Neural cell (in vitro differentiated cells): Measurements from ENCODE around the gene PPP3CA. TPM values are rescaled to one million over a fixed set of nuclear protein-coding genes. Genes with fewer than 3 reads are reported as not detected.

Source experiments
- H2AFZ ChIP-seq: fragments of 200-600, 300-800 bp; sonication (generic), shearing (Covaris generic); 2 replicates; pipeline ENCODE4 v1.6.0; 2014; ENCODE audit warnings: low read depth, mild to moderate bottlenecking, antibody characterized with exemption, low read length, moderate library complexity
- H3F3A ChIP-seq: fragments of 200-600 bp; shearing (Covaris generic); 2 replicates; pipeline ENCODE4 v1.6.1; 2016; ENCODE audit warnings: mild to moderate bottlenecking, moderate library complexity, mixed read lengths, antibody characterized with exemption, low read length; ENCODE audit not compliant: insufficient read depth, poor library complexity, severe bottlenecking
- H3K27ac ChIP-seq: fragments of 200-600, 300-800 bp; sonication (generic), shearing (Covaris generic); 2 replicates; pipeline ENCODE4 v1.5.1; 2014; ENCODE audit warnings: mild to moderate bottlenecking, low read length, moderate library complexity
- H3K27me3 ChIP-seq: fragments of 300-800, 200-600 bp; sonication (generic), shearing (Covaris generic); 2 replicates; pipeline ENCODE4 v1.6.0; 2014; ENCODE audit warnings: mild to moderate bottlenecking, low read depth, low read length, moderate library complexity; ENCODE audit not compliant: insufficient read depth
- H3K36me3 ChIP-seq: fragments of 300-800, 200-600 bp; sonication (generic), shearing (Covaris generic); 2 replicates; pipeline ENCODE4 v1.5.1; 2014; ENCODE audit warnings: mild to moderate bottlenecking, antibody characterized with exemption, low read length, moderate library complexity; ENCODE audit not compliant: insufficient read depth
- H3K4me2 ChIP-seq: fragments of 300-800, 200-600 bp; sonication (generic), shearing (Covaris generic); 2 replicates; pipeline ENCODE4 v1.6.0; 2014; ENCODE audit warnings: mild to moderate bottlenecking, low read length
- H3K4me3 ChIP-seq: fragments of 300-800, 200-600 bp; sonication (generic), shearing (Covaris generic); 2 replicates; pipeline ENCODE4 v1.5.1; 2014; ENCODE audit warnings: mild to moderate bottlenecking, low read length, moderate library complexity
- H3K79me2 ChIP-seq: fragments of 200-600 bp; shearing (Covaris generic); replicated peaks from 2 replicates; pipeline ENCODE4 v1.6.0; 2014; ENCODE audit warnings: mild to moderate bottlenecking, low read length, moderate library complexity; ENCODE audit not compliant: insufficient read depth
- H3K9ac ChIP-seq: fragments of 300-800, 200-600 bp; sonication (generic), shearing (Covaris generic); 2 replicates; pipeline ENCODE4 v1.6.1; 2016; ENCODE audit warnings: mild to moderate bottlenecking, low read length, mixed read lengths
- H3K9me2 ChIP-seq: fragments of 200-600 bp; shearing (Covaris generic); 2 replicates; pipeline ENCODE4 v1.6.1; 2016; ENCODE audit warnings: mild to moderate bottlenecking, low read length, mixed read lengths; ENCODE audit not compliant: insufficient read depth
- H3K9me3 ChIP-seq: fragments of 200-600, 300-800 bp; sonication (generic), shearing (Covaris generic); 2 replicates; pipeline ENCODE4 v1.6.1; 2016; ENCODE audit warnings: mild to moderate bottlenecking, mixed run types, low read length, moderate library complexity, mixed read lengths
- H4K20me1 ChIP-seq: fragments of 200-600 bp; shearing (Covaris generic); 2 replicates; pipeline ENCODE4 v1.6.1; 2016; ENCODE audit warnings: mild to moderate bottlenecking, mixed run types; ENCODE audit not compliant: insufficient read depth
- CTCF ChIP-seq: fragments of 450-650 bp; IDR thresholded peaks from 2 replicates; pipeline ENCODE4 v1.5.1; 2014; ENCODE audit warnings: antibody characterized with exemption, mild to moderate bottlenecking, moderate library complexity; ENCODE audit not compliant: poor library complexity, severe bottlenecking
- EP300 ChIP-seq: fragments of 450-650 bp; conservative IDR thresholded peaks from 2 replicates; pipeline ENCODE4 v1.6.1; 2014; ENCODE audit warnings: antibody characterized with exemption, mild to moderate bottlenecking, moderate library complexity; ENCODE audit not compliant: poor library complexity, severe bottlenecking
- EZH2 ChIP-seq: fragments of 200-600, 300-800 bp; shearing (Covaris generic), sonication (generic); IDR thresholded peaks from 2 replicates; pipeline ENCODE4 v1.6.1; 2014; ENCODE audit warnings: antibody characterized with exemption, low read length, borderline replicate concordance, mild to moderate bottlenecking; ENCODE audit not compliant: insufficient read depth, poor library complexity, severe bottlenecking
- MXI1 ChIP-seq: fragments of 450-650 bp; conservative IDR thresholded peaks from 2 replicates; pipeline ENCODE4 v1.6.1; 2014; ENCODE audit warnings: antibody characterized with exemption, mild to moderate bottlenecking; ENCODE audit not compliant: poor library complexity, severe bottlenecking
- POLR2AphosphoS5 ChIP-seq: IDR thresholded peaks from 2 replicates; pipeline ENCODE4 v1.6.1; 2012
- RAD21 ChIP-seq: fragments of 450-650 bp; conservative IDR thresholded peaks from 2 replicates; pipeline ENCODE4 v1.6.1; 2014; ENCODE audit warnings: antibody characterized with exemption, mild to moderate bottlenecking, moderate library complexity
- SMC3 ChIP-seq: fragments of 450-650 bp; conservative IDR thresholded peaks from 2 replicates; pipeline ENCODE4 v1.6.1; 2014; ENCODE audit warnings: antibody characterized with exemption, mild to moderate bottlenecking, moderate library complexity; ENCODE audit not compliant: poor library complexity
- TAF1 ChIP-seq: IDR thresholded peaks from 2 replicates; pipeline ENCODE4 v1.6.1; 2012; ENCODE audit warnings: low read depth
- polyA plus RNA-seq: library from polyadenylated mRNA; depleted of rRNA; stranded (reverse); fragments of >200 nt; gene quantifications from 2 replicates; pipeline ENCODE4 v1.2.3, GENCODE V29; 2014
- TF ChIP-seq, protein P1 (sequence below): IDR thresholded peaks from 2 replicates; pipeline ENCODE4 v1.6.1; 2012; ENCODE audit warnings: borderline replicate concordance

PPP3CA gene
- polyA plus RNA-seq, 1 donor from 2014 or later, result 78.2 TPM

GRCh38 chr4:101147283-101147682 is 200.0 kb downstream of the PPP3CA start:
- no peaks in the 10 kb centered on the region for H3K27me3 ChIP-seq
- H3F3A ChIP-seq, result no peaks in the 10 kb centered on the region
- no peaks in the 10 kb centered on the region for H3K36me3 ChIP-seq
- no peak overlapping the region for H2AFZ ChIP-seq
- H3K9ac ChIP-seq, result no peak overlapping the region
- H3K27ac ChIP-seq, result no peak overlapping the region
- H3K4me3 ChIP-seq, result no peak overlapping the region
- H3K9me2 ChIP-seq, result no peaks in the 10 kb centered on the region
- TF ChIP-seq EP300 (no peak), EZH2 (no peak), MXI1 (no peak), RAD21 (no peak)
- H3K4me2 ChIP-seq, result no peak overlapping the region
- H3K79me2 ChIP-seq, result no peaks in the 10 kb centered on the region
- no peaks in the 10 kb centered on the region for H4K20me1 ChIP-seq
- H3K9me3 ChIP-seq, result no peaks in the 10 kb centered on the region

DNA sequence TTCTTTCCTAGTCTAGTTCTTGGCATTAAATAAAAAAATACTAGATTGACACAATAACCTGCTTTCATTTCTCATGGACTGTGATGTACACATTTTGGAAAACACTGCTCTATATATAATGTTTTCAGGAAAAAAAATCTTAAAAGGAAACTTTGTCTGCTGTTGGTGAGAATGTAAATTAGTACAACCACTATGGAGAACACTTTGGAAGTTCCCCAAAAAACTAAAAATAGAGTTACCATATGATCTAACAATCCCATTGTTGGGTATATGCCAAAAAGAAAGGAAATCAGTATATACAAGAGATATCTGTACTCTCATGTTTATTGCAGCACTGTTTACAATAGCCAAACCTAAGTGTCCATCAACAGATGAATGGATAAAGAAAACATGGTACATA is 202.3 kb downstream of the PPP3CA start:
- H3K79me2 ChIP-seq, result no peaks in the 10 kb centered on the region
- no peaks in the 10 kb centered on the region for H4K20me1 ChIP-seq
- H3K27ac ChIP-seq, result no peak overlapping the region
- TF ChIP-seq TAF1 (no peak), RAD21 (no peak), EZH2 (no peak), SMC3 (no peak), CTCF (no peak), POLR2AphosphoS5 (no peak), MXI1 (no peak), EP300 (no peak)
- TF ChIP-seq, protein P1, sequence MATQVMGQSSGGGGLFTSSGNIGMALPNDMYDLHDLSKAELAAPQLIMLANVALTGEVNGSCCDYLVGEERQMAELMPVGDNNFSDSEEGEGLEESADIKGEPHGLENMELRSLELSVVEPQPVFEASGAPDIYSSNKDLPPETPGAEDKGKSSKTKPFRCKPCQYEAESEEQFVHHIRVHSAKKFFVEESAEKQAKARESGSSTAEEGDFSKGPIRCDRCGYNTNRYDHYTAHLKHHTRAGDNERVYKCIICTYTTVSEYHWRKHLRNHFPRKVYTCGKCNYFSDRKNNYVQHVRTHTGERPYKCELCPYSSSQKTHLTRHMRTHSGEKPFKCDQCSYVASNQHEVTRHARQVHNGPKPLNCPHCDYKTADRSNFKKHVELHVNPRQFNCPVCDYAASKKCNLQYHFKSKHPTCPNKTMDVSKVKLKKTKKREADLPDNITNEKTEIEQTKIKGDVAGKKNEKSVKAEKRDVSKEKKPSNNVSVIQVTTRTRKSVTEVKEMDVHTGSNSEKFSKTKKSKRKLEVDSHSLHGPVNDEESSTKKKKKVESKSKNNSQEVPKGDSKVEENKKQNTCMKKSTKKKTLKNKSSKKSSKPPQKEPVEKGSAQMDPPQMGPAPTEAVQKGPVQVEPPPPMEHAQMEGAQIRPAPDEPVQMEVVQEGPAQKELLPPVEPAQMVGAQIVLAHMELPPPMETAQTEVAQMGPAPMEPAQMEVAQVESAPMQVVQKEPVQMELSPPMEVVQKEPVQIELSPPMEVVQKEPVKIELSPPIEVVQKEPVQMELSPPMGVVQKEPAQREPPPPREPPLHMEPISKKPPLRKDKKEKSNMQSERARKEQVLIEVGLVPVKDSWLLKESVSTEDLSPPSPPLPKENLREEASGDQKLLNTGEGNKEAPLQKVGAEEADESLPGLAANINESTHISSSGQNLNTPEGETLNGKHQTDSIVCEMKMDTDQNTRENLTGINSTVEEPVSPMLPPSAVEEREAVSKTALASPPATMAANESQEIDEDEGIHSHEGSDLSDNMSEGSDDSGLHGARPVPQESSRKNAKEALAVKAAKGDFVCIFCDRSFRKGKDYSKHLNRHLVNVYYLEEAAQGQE, result no peak
- no peak overlapping the region for H2AFZ ChIP-seq
- H3K36me3 ChIP-seq, result no peaks in the 10 kb centered on the region
- H3K9me2 ChIP-seq, result no peaks in the 10 kb centered on the region
- H3K4me3 ChIP-seq, result no peak overlapping the region
- H3K27me3 ChIP-seq, result no peaks in the 10 kb centered on the region
- H3F3A ChIP-seq, result no peaks in the 10 kb centered on the region
- no peak overlapping the region for H3K9ac ChIP-seq
- no peaks in the 10 kb centered on the region for H3K9me3 ChIP-seq
- H3K4me2 ChIP-seq, result no peak overlapping the region

DNA sequence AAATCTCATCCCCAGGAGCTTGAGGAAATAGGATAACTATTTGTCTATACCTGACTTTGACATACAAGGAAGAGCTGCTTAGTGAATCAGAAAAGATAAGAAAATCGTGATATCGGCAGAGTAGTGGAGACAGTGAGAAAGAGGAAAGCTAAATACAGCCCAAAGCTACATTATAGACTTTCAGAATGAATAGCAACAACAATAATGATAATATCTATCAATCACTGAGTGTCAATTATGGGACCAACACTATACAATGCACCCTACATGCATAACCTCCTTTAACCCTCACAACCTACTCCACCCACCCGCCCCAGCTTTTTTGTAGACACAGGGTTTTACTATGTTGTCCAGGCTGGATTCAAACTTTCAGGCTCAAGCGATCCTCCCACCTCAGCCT is 205.1 kb downstream of the PPP3CA start:
- no peaks in the 10 kb centered on the region for H3F3A ChIP-seq
- H3K27ac ChIP-seq, result no peak overlapping the region
- no peaks in the 10 kb centered on the region for H4K20me1 ChIP-seq
- no peak for TF ChIP-seq EP300
- TF ChIP-seq EZH2, result no peak
- no peak overlapping the region for H2AFZ ChIP-seq
- no peaks in the 10 kb centered on the region for H3K27me3 ChIP-seq
- no peaks in the 10 kb centered on the region for H3K79me2 ChIP-seq
- H3K4me2 ChIP-seq, result no peak overlapping the region
- no peaks in the 10 kb centered on the region for H3K9me3 ChIP-seq
- no peak overlapping the region for H3K4me3 ChIP-seq
- no peaks in the 10 kb centered on the region for H3K36me3 ChIP-seq
- no peak overlapping the region for H3K9ac ChIP-seq
- no peaks in the 10 kb centered on the region for H3K9me2 ChIP-seq
